PC-9 (cell line): Measurements from ENCODE around the gene ATN1. TPM values are rescaled to one million over a fixed set of nuclear protein-coding genes. Genes with fewer than 3 reads are reported as not detected.
A peak's percentile ranks its signal among the peaks of the same experiment; 100 is the strongest.

Source experiments
- BruUV-seq: library from RNA; stranded (reverse); fragments of 400-500 nt; replicated peaks from 2 replicates; lab custom pipeline; 2021; lab: Mats Ljungman, UMichigan
- CTCF ChIA-PET: fragments of 300-600 bp; sonication (Branson Sonifier 250); formaldehyde crosslinking; loops from one replicate; lab custom pipeline; 2022; ENCODE audit warnings: antibody characterized with exemption; lab: Charles Lee
- POLR2A ChIA-PET: fragments of 300-600 bp; sonication (Branson Sonifier 250); formaldehyde crosslinking; loops from one replicate; lab custom pipeline; 2022; ENCODE audit warnings: antibody characterized with exemption; ENCODE audit not compliant: unreplicated experiment; lab: Charles Lee
- DNase-seq, 2 experiments: peaks; one replicate each; pipeline versions ENCODE4 v3.0.0 to v3.0.0-alpha.2; 2015 to 2022; ENCODE audit warnings: mixed read lengths in 1 of 2
- H2AFZ ChIP-seq: fragments of 200-600 bp; sonication (generic); 2 replicates; pipeline ENCODE4 v1.8.1; 2017; ENCODE audit warnings: antibody characterized with exemption
- H3F3A ChIP-seq: fragments of 200-600 bp; sonication (generic); 2 replicates; pipeline ENCODE4 v1.8.1; 2017; ENCODE audit warnings: antibody characterized with exemption, mild to moderate bottlenecking, low read depth; ENCODE audit not compliant: insufficient read depth
- H3K27ac ChIP-seq: fragments of 200-600 bp; sonication (generic); 2 replicates; pipeline ENCODE4 v1.6.1; 2016; ENCODE audit warnings: mixed run types
- H3K27me3 ChIP-seq: fragments of 200-600 bp; sonication (generic); 2 replicates; pipeline ENCODE4 v1.6.1; 2016; ENCODE audit warnings: low read depth, mixed run types; ENCODE audit not compliant: insufficient read depth
- H3K36me3 ChIP-seq: fragments of 200-600 bp; sonication (generic); 2 replicates; pipeline ENCODE4 v1.6.1; 2016; ENCODE audit warnings: low read depth, mixed run types
- H3K4me1 ChIP-seq: fragments of 200-600 bp; sonication (generic); replicated peaks from 2 replicates; pipeline ENCODE4 v1.6.1; 2016; ENCODE audit warnings: mixed run types; ENCODE audit not compliant: insufficient read depth
- H3K4me2 ChIP-seq: fragments of 200-600 bp; sonication (generic); 2 replicates; pipeline ENCODE4 v1.6.1; 2017; ENCODE audit warnings: mixed run types
- H3K4me3 ChIP-seq: fragments of 200-600 bp; sonication (generic); 2 replicates; pipeline ENCODE4 v1.6.1; 2016; ENCODE audit warnings: mixed run types
- H3K79me2 ChIP-seq: fragments of 200-600 bp; sonication (generic); 2 replicates; pipeline ENCODE4 v1.6.1; 2017; ENCODE audit warnings: low read depth, mixed run types
- H3K9me2 ChIP-seq: fragments of 200-600 bp; sonication (generic); 2 replicates; pipeline ENCODE4 v1.8.1; 2017; ENCODE audit warnings: mild to moderate bottlenecking; ENCODE audit not compliant: insufficient read depth
- H3K9me3 ChIP-seq: fragments of 200-600 bp; sonication (generic); 2 replicates; pipeline ENCODE4 v1.8.1; 2016; ENCODE audit warnings: low read depth; ENCODE audit not compliant: insufficient read depth
- H4K20me1 ChIP-seq: fragments of 200-600 bp; sonication (generic); 2 replicates; pipeline ENCODE4 v1.8.1; 2017; ENCODE audit not compliant: insufficient read depth
- EZH2 ChIP-seq: fragments of 200-600 bp; sonication (generic); IDR thresholded peaks from 2 replicates; pipeline ENCODE4 v1.8.0; 2017; ENCODE audit warnings: antibody characterized with exemption, low read depth
- intact Hi-C: fragments of 100-400 bp; cut with micrococcal nuclease; formaldehyde crosslinking; loops from one replicate; pipeline ENCODE4 v1.10.0; 2022; ENCODE audit not compliant: unreplicated experiment
- total RNA-seq: library from RNA; stranded (reverse); gene quantifications from 2 replicates; pipeline ENCODE4 v1.2.3, GENCODE V29; 2021
- TF ChIP-seq, protein P1 (sequence below): fragments of 200-600 bp; sonication (generic); conservative IDR thresholded peaks from 2 replicates; pipeline ENCODE4 v1.6.1; 2017; ENCODE audit warnings: mixed run types, antibody characterized with exemption, mild to moderate bottlenecking, moderate library complexity

ATN1 gene
- total RNA-seq, 1 experiment from 2014 or later = 158 TPM

DNA sequence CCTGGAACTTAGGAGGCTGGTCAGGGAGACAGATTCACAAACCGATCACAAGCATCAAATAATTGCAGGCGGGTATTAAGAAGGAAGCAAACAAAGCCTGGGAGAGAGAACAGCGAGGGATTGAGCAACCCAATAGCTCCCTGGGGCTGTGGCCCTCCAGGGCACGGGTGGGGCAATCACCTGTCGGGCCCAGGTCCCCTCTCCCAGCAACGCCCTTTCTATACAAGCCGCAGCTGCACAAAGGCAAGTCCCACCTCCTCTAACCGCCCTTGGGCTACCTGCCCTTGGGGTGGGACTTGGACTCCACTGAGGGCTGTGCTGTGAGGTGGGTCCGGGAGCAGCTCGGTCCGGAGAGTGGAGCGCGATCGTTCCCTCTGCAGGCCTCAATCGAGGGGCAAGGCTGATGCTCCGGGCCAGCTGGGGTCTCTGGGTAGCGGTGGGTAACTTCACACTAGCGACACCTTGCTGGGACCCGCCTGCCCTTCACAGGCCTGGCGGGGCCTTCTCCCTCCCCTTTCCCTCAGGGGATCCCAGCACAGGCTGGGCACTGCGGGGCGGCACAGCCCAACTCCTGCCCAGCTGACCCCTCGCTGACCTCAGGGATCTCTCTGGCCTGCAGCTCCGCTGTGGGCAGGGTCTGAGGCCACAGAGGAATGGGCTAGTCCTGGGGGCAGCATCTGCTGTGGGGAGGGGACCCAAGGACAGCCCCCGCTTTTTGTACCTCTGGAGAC, 34.7 kb downstream of the ATN1 start:
- H3F3A ChIP-seq = peaks cover 66% of the 10 kb centered on the region
- peaks cover 22% of the 10 kb centered on the region for H4K20me1 ChIP-seq
- H3K4me3 ChIP-seq = peak overlapping the region; percentile 98
- no peaks in the 10 kb centered on the region for H3K9me3 ChIP-seq
- no peaks in the 10 kb centered on the region for H3K27me3 ChIP-seq
- H3K79me2 ChIP-seq = peaks cover 45% of the 10 kb centered on the region
- intact Hi-C loops = loop anchor here (1.0 to 10.0 kb wide), 5 partner anchors 16 to 348 kb away; partner anchors contain the start of genes CDCA3, USP5 and ZNF384
- no TSS peak for BruUV-seq
- peaks cover 24% of the 10 kb centered on the region; the same call in 1 of the 2 replicates for H3K36me3 ChIP-seq
- peak overlapping the region; percentile 74 for H2AFZ ChIP-seq
- POLR2A ChIA-PET = interaction anchor here (0.5 to 3.0 kb wide), 11 partner anchors 18 to 1281 kb away, joined by 3 to 54 read pairs (median 5); partner anchors contain the start of genes C12orf57, RNU7-1 and SPSB2
- DNase-seq = peak; percentile 92 to 94
- H3K9me2 ChIP-seq = no peaks in the 10 kb centered on the region
- peak overlapping the region; percentile 93 for H3K27ac ChIP-seq
- CTCF ChIA-PET = interaction anchor here (0.5 to 3.2 kb wide), 6 partner anchors 17 to 146 kb away, joined by 3 to 47 read pairs (median 8); partner anchors contain the start of genes C12orf57, RNU7-1 and SPSB2
- peaks cover 45% of the 10 kb centered on the region for H3K4me1 ChIP-seq
- H3K4me2 ChIP-seq = peak overlapping the region; percentile 97
- TF ChIP-seq, protein P1, sequence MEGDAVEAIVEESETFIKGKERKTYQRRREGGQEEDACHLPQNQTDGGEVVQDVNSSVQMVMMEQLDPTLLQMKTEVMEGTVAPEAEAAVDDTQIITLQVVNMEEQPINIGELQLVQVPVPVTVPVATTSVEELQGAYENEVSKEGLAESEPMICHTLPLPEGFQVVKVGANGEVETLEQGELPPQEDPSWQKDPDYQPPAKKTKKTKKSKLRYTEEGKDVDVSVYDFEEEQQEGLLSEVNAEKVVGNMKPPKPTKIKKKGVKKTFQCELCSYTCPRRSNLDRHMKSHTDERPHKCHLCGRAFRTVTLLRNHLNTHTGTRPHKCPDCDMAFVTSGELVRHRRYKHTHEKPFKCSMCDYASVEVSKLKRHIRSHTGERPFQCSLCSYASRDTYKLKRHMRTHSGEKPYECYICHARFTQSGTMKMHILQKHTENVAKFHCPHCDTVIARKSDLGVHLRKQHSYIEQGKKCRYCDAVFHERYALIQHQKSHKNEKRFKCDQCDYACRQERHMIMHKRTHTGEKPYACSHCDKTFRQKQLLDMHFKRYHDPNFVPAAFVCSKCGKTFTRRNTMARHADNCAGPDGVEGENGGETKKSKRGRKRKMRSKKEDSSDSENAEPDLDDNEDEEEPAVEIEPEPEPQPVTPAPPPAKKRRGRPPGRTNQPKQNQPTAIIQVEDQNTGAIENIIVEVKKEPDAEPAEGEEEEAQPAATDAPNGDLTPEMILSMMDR = no peak
- TF ChIP-seq EZH2 = no peak

DNA sequence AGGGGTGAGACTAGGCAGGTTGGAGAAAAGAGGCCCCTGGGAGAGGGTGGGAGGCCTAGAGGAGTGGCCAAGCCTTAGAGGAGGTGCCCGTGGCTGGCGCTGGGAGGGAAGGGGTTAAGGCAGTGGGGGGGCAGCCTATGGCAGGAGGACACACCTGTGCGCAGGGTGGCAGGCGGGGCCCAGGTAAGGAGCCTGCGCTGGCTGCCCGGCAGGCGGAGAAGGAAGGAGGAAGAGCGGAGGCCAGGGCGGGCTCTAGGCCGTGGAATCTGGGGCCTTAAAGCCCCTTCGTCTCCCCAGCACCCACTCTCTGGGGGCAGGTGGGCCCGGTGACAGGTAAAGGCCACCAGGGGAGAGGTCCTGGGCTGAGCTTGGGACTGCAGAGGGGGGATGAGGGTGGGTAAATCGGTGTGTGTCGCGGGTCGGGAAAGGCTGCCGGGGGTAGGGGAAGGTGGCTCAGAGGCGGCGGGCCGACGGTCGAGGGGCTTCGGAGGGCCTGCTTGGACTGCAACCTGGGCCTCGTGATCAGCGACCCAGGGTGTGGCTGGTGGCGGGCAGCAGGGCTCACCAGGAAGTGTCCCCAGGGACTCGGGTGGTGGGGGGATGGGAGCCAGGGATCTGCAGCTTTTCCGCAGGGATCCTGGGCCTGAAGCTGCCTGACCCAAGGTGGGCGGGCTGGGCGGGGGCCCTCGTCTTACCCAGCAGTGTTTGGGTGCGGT, 35.4 kb downstream of the ATN1 start:
- H3F3A ChIP-seq = peaks cover 73% of the 10 kb centered on the region
- peak overlapping the region; percentile 97 for H3K4me2 ChIP-seq
- H2AFZ ChIP-seq = peak overlapping the region; percentile 74
- DNase-seq = peak; percentile 89 to 99
- no TSS peak for BruUV-seq
- H3K36me3 ChIP-seq = peaks cover 29% of the 10 kb centered on the region
- intact Hi-C loops = loop anchor here (1.0 to 10.0 kb wide), 4 partner anchors 111 to 348 kb away; partner anchors contain the start of genes CDCA3, USP5 and ZNF384
- H3K79me2 ChIP-seq = peaks cover 52% of the 10 kb centered on the region
- H3K27ac ChIP-seq = peak overlapping the region; percentile 93
- TF ChIP-seq EZH2 = no peak
- TF ChIP-seq, protein P1 = peak; percentile 15; the same call in 1 of the 2 replicates
- H4K20me1 ChIP-seq = peaks cover 22% of the 10 kb centered on the region
- peak overlapping the region; percentile 98 for H3K4me3 ChIP-seq
- ChIA-PET CTCF (interaction anchor here (0.6 to 3.2 kb wide), 8 partner anchors 18 to 145 kb away, joined by 3 to 47 read pairs (median 8); partner anchors contain the start of genes C12orf57, RNU7-1 and SPSB2), POLR2A (interaction anchor here (0.5 to 3.0 kb wide), 7 partner anchors 17 to 592 kb away, joined by 4 to 54 read pairs (median 7); partner anchors contain the start of genes C12orf57 and RNU7-1)
- no peaks in the 10 kb centered on the region for H3K9me3 ChIP-seq
- peaks cover 45% of the 10 kb centered on the region for H3K4me1 ChIP-seq
- no peaks in the 10 kb centered on the region for H3K27me3 ChIP-seq
- no peaks in the 10 kb centered on the region for H3K9me2 ChIP-seq
